PC-3 (cell line): Measurements from ENCODE around the gene BZW2. TPM values are rescaled to one million over a fixed set of nuclear protein-coding genes. Genes with fewer than 3 reads are reported as not detected.

Experiments
- ATAC-seq: fragments of 200-7000 bp; cut with Tn5 transposase; 2 replicates; pipeline ENCODE4 v1.9.1; 2020; ENCODE audit warnings: mild to moderate bottlenecking, moderate library complexity
- BruUV-seq: library from RNA; stranded (reverse); fragments of 400-500 nt; replicated peaks from 2 replicates; lab custom pipeline; 2021; lab: Mats Ljungman, UMichigan
- CTCF ChIA-PET: fragments of 300-600 bp; sonication (Branson Sonifier 250); formaldehyde crosslinking; loops from one replicate; lab custom pipeline; 2022; ENCODE audit warnings: antibody characterized with exemption; lab: Charles Lee
- POLR2A ChIA-PET: fragments of 300-600 bp; sonication (Branson Sonifier 250); formaldehyde crosslinking; loops from one replicate; lab custom pipeline; 2022; ENCODE audit warnings: antibody characterized with exemption; ENCODE audit not compliant: unreplicated experiment; lab: Charles Lee
- DNase-seq: peaks from one replicate; pipeline ENCODE4 v3.0.0-alpha.2; 2015
- H2AFZ ChIP-seq: fragments of 300-600 bp; sonication (generic); 2 replicates; pipeline ENCODE4 v1.6.0; 2016; ENCODE audit warnings: antibody characterized with exemption, low read length
- H3F3A ChIP-seq: fragments of 300-600 bp; sonication (generic); one replicate; pipeline ENCODE4 v1.6.0; 2017; ENCODE audit warnings: antibody characterized with exemption, low read length, control low read depth, mild to moderate bottlenecking; ENCODE audit not compliant: unreplicated experiment
- H3K27ac ChIP-seq: fragments of 300-600 bp; sonication (generic); 2 replicates; pipeline ENCODE4 v1.5.1; 2016; ENCODE audit warnings: mild to moderate bottlenecking, low read length
- H3K27me3 ChIP-seq: fragments of 300-600 bp; sonication (generic); 2 replicates; pipeline ENCODE4 v1.6.1; 2016; ENCODE audit warnings: low read length, mixed read lengths
- H3K36me3 ChIP-seq: fragments of 300-600 bp; sonication (generic); 2 replicates; pipeline ENCODE4 v1.6.1; 2016; ENCODE audit warnings: low read depth, mixed run types, low read length, mixed read lengths
- H3K4me1 ChIP-seq: fragments of 300-600 bp; sonication (generic); 2 replicates; pipeline ENCODE4 v1.5.1; 2016; ENCODE audit warnings: low read length; ENCODE audit not compliant: insufficient read depth
- H3K4me2 ChIP-seq: fragments of 300-600 bp; sonication (generic); 2 replicates; pipeline ENCODE4 v1.6.0; 2016; ENCODE audit warnings: low read length
- H3K4me3 ChIP-seq: fragments of 300-600 bp; sonication (generic); 2 replicates; pipeline ENCODE4 v1.5.1; 2016; ENCODE audit warnings: mild to moderate bottlenecking, low read length, mixed read lengths
- H3K79me2 ChIP-seq: fragments of 300-600 bp; sonication (generic); 2 replicates; pipeline ENCODE4 v1.6.1; 2017; ENCODE audit warnings: low read length, mixed read lengths
- H3K9ac ChIP-seq: fragments of 300-600 bp; sonication (generic); 2 replicates; pipeline ENCODE4 v1.6.0; 2016; ENCODE audit warnings: mild to moderate bottlenecking, low read length
- H3K9me2 ChIP-seq: fragments of 300-600 bp; sonication (generic); replicated peaks from 2 replicates; pipeline ENCODE4 v1.6.1; 2016; ENCODE audit warnings: mixed run types, low read length, mixed read lengths
- H3K9me3 ChIP-seq: fragments of 300-600 bp; sonication (generic); 2 replicates; pipeline ENCODE4 v1.6.1; 2016; ENCODE audit warnings: low read length, mixed read lengths
- H4K20me1 ChIP-seq: fragments of 300-600 bp; sonication (generic); 2 replicates; pipeline ENCODE4 v1.6.1; 2016; ENCODE audit warnings: low read length, mixed read lengths
- CTCF ChIP-seq: fragments of 300-600 bp; sonication (generic); conservative IDR thresholded peaks from 2 replicates; pipeline ENCODE4 v1.5.1; 2017; ENCODE audit warnings: antibody characterized with exemption, low read depth, mild to moderate bottlenecking, low read length
- EZH2 ChIP-seq: fragments of 300-600 bp; sonication (generic); IDR thresholded peaks from one replicate; pipeline ENCODE4 v1.6.1; 2017; ENCODE audit warnings: antibody characterized with exemption, mild to moderate bottlenecking, low read length; ENCODE audit not compliant: unreplicated experiment
- EZH2phosphoT487 ChIP-seq: fragments of 300-600 bp; sonication (generic); IDR thresholded peaks from 2 replicates; pipeline ENCODE4 v1.6.1; 2018; ENCODE audit warnings: mild to moderate bottlenecking, antibody characterized with exemption, low read length, borderline replicate concordance
- intact Hi-C: fragments of 100-400 bp; cut with micrococcal nuclease; formaldehyde crosslinking; loops from 2 replicates; pipeline ENCODE4 v1.9.0; 2023
- total RNA-seq: library from RNA; depleted of rRNA; stranded (reverse); fragments of >200 nt; gene quantifications from 2 replicates; pipeline ENCODE4 v1.2.3, GENCODE V29; 2014

BZW2 gene
- total RNA-seq, 1 experiment from 2014 or later, result 86.1 TPM

GRCh38 chr7:16734148-16734726, 88.3 kb downstream of the BZW2 start:
- Histone ChIP-seq H3K4me2 (no peak overlapping the region), H3K9me2 (no peaks in the 10 kb centered on the region), H3K9me3 (no peaks in the 10 kb centered on the region), H3K79me2 (no peaks in the 10 kb centered on the region), H2AFZ (no peak overlapping the region), H3F3A (no peaks in the 10 kb centered on the region), H3K9ac (no peak overlapping the region), H4K20me1 (no peaks in the 10 kb centered on the region), H3K27me3 (no peaks in the 10 kb centered on the region), H3K27ac (no peak overlapping the region), H3K36me3 (no peaks in the 10 kb centered on the region), H3K4me3 (no peak overlapping the region), H3K4me1 (0 out of 2 replicates have a peak, but pooled peaks cover 7% of the 10 kb centered on the region)
- ATAC-seq (no peak), DNase-seq (no peak)
- POLR2A ChIA-PET, result no interaction called here
- CTCF ChIA-PET, result no interaction called here
- TF ChIP-seq EZH2phosphoT487 (no peak), CTCF (no peak), EZH2 (no peak)
- no TSS peak for BruUV-seq
- intact Hi-C loops, result no loop called here

- Histone ChIP-seq H3K4me3 (no peak overlapping the region), H4K20me1 (no peaks in the 10 kb centered on the region), H3K4me1 (peaks cover 14% of the 10 kb centered on the region), H3K9me2 (no peaks in the 10 kb centered on the region), H3F3A (no peaks in the 10 kb centered on the region), H3K4me2 (no peak overlapping the region), H3K9me3 (no peaks in the 10 kb centered on the region), H2AFZ (no peak overlapping the region), H3K27ac (no peak overlapping the region), H3K79me2 (no peaks in the 10 kb centered on the region), H3K9ac (no peak overlapping the region), H3K36me3 (no peaks in the 10 kb centered on the region), H3K27me3 (no peaks in the 10 kb centered on the region)
- DNase-seq, result no peak
- TF ChIP-seq CTCF (no peak), EZH2phosphoT487 (no peak), EZH2 (no peak)
- BruUV-seq, result no TSS peak
- POLR2A ChIA-PET, result interaction anchor here (0.7 kb wide), 1 partner anchor 563 kb away, joined by 5 read pairs; no protein-coding TSS in a partner anchor
- CTCF ChIA-PET, result no interaction called here
- ATAC-seq, result no peak
- intact Hi-C loops, result no loop called here
Observed at GRCh38 chr7:16735020-16735419, 89.0 kb downstream of the BZW2 start.

- ChIA-PET CTCF (no interaction called here), POLR2A (interaction anchor here (0.6 kb wide), 1 partner anchor 10 kb away, joined by 5 read pairs; no protein-coding TSS in a partner anchor)
- BruUV-seq, result no TSS peak
Observed at GRCh38 chr7:16738011-16738688, 92.2 kb downstream of the BZW2 start.

More at GRCh38 chr7:16738011-16738688, 92.2 kb downstream of the BZW2 start:
- Histone ChIP-seq H4K20me1 (no peaks in the 10 kb centered on the region), H3K27me3 (no peaks in the 10 kb centered on the region), H3K4me1 (peaks cover 32% of the 10 kb centered on the region), H3F3A (no peaks in the 10 kb centered on the region), H2AFZ (no peak overlapping the region), H3K9ac (no peak overlapping the region), H3K27ac (no peak overlapping the region), H3K4me2 (no peak overlapping the region), H3K4me3 (no peak overlapping the region), H3K36me3 (no peaks in the 10 kb centered on the region), H3K79me2 (no peaks in the 10 kb centered on the region), H3K9me2 (no peaks in the 10 kb centered on the region), H3K9me3 (no peaks in the 10 kb centered on the region)
- DNase-seq, result no peak
- TF ChIP-seq CTCF, result no peak
- no peak for TF ChIP-seq EZH2phosphoT487
- TF ChIP-seq EZH2, result no peak
- ATAC-seq, result no peak
- intact Hi-C loops, result no loop called here
